ENCODE data around the gene TDRD7. TPM values are rescaled to one million over a fixed set of nuclear protein-coding genes. Genes with fewer than 3 reads are reported as not detected.

Gene TDRD7
- total RNA-seq, 1 donor from 2014 or later: 8.6 TPM

- no peak for TF ChIP-seq CTCF (IDR thresholded peaks at IDR 0.05; ENCODE audit: unreplicated experiment)
- DNase-seq (ENCODE audit: low spot score in 2 of 2, unreplicated experiment in 2 of 2): no peak
- Mint-ChIP-seq H3K27me3 (ENCODE audit: low read depth) (peaks cover 4% of the 10 kb centered on the region), H3K9me3 (no peaks in the 10 kb centered on the region), H3K4me1 (peaks cover 15% of the 10 kb centered on the region), H3K27ac (no peak overlapping the region), H3K4me3 (no peak overlapping the region), H3K36me3 (no peaks in the 10 kb centered on the region)
Measured at GRCh38 chr9:97505845-97506244, 93.9 kb downstream of the TDRD7 start.

- Mint-ChIP-seq H3K4me3 (no peak overlapping the region), H3K36me3 (no peaks in the 10 kb centered on the region), H3K27me3 (ENCODE audit: low read depth) (no peaks in the 10 kb centered on the region), H3K4me1 (peaks cover 12% of the 10 kb centered on the region), H3K27ac (no peak overlapping the region), H3K9me3 (no peaks in the 10 kb centered on the region)
- no peak for TF ChIP-seq CTCF (IDR thresholded peaks at IDR 0.05; ENCODE audit: unreplicated experiment)
- DNase-seq (ENCODE audit: low spot score in 2 of 2, unreplicated experiment in 2 of 2): no peak
Measured at GRCh38 chr9:97506306-97506705, 94.4 kb downstream of the TDRD7 start.

- no peaks in the 10 kb centered on the region for H3K27me3 Mint-ChIP-seq (ENCODE audit: low read depth)
- H3K9me3 Mint-ChIP-seq: no peaks in the 10 kb centered on the region
- no peak for DNase-seq (ENCODE audit: low spot score in 2 of 2, unreplicated experiment in 2 of 2)
- H3K4me3 Mint-ChIP-seq: no peak overlapping the region
- H3K4me1 Mint-ChIP-seq: peaks cover 12% of the 10 kb centered on the region
- no peak for TF ChIP-seq CTCF (IDR thresholded peaks at IDR 0.05; ENCODE audit: unreplicated experiment)
- no peaks in the 10 kb centered on the region for H3K36me3 Mint-ChIP-seq
- no peak overlapping the region for H3K27ac Mint-ChIP-seq
Measured at GRCh38 chr9:97506787-97507186, 94.9 kb downstream of the TDRD7 start.

GRCh38 chr9:97507428-97507984, 95.6 kb downstream of the TDRD7 start:
- H3K4me1 Mint-ChIP-seq: peaks cover 8% of the 10 kb centered on the region
- no peaks in the 10 kb centered on the region for H3K9me3 Mint-ChIP-seq
- no peak overlapping the region for H3K27ac Mint-ChIP-seq
- no peaks in the 10 kb centered on the region for H3K36me3 Mint-ChIP-seq
- no peaks in the 10 kb centered on the region for H3K27me3 Mint-ChIP-seq (ENCODE audit: low read depth)
- H3K4me3 Mint-ChIP-seq: no peak overlapping the region
- DNase-seq (ENCODE audit: low spot score in 2 of 2, unreplicated experiment in 2 of 2): no peak
- TF ChIP-seq CTCF (IDR thresholded peaks at IDR 0.05; ENCODE audit: unreplicated experiment): no peak

GRCh38 chr9:97508852-97509251, 97.0 kb downstream of the TDRD7 start:
- no peaks in the 10 kb centered on the region for H3K27me3 Mint-ChIP-seq (ENCODE audit: low read depth)
- no peaks in the 10 kb centered on the region for H3K36me3 Mint-ChIP-seq
- no peak for TF ChIP-seq CTCF (IDR thresholded peaks at IDR 0.05; ENCODE audit: unreplicated experiment)
- H3K4me1 Mint-ChIP-seq: no peaks in the 10 kb centered on the region
- no peak overlapping the region for H3K4me3 Mint-ChIP-seq
- H3K9me3 Mint-ChIP-seq: no peaks in the 10 kb centered on the region
- no peak for DNase-seq (ENCODE audit: low spot score in 2 of 2, unreplicated experiment in 2 of 2)
- no peak overlapping the region for H3K27ac Mint-ChIP-seq

All from mesothelial cell of epicardium (in vitro differentiated cells).